Measurements from ENCODE around the gene PDE11A.
"Not testable (repeated sequence)": the region's sequence is repeated elsewhere in the genome, so short reads cannot be mapped to it uniquely, and the experiment has no call there.

Gene PDE11A

DNA sequence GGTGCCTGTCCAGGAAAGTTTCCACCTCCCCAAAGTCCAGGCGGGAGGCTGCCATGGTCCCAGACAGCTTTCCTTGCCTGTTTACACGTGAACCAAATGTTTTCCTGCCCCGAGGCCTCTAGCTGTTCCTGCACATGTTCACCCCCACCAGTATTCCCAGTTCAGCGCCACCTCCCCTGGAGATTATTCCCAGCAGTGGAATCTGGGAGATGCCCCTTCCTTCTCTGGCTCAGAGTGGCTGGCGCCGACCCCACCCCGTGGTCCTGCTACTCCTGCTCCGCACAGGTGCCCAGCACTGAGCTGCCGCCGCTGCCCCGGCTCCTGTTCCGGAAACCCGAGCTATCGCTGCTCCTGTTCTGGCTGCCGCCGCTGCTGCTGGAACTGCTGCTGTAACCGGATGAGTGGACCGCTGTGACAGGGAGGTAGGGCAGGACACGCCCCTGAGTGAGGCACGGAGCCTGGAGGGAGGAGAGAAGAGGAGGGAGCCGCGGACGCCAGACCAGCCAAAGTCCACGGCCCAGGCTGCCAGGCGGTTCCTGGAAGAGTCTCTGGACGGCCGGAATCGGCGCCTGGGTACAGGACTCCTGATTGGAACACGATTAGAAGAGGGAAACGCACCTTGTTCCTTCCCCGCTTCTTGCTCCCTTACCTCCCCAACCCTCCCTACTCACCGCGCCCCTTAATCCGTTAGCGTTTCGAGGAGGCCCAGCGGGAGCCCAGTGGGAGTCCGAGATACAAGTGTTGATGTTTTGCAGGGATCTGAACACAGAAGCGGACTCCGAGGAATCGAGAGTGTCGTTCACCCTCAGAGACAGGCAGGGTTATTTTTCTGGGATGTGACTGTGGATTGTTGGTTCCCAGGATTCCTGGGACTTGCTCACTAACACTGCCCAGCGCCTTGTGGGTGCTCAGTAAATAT lies at the start of gene PDE11A:
TSS of gene PDE11A (minus strand) at position 395 of the 919 bp plus-strand sequence. CDS start at position 55, 340 bp downstream.
- peak in 1 of 2 donors; percentile 44 for DNase-seq (ENCODE audit: extremely low read depth in 1 of 2, low read depth in 1 of 2)

DNA sequence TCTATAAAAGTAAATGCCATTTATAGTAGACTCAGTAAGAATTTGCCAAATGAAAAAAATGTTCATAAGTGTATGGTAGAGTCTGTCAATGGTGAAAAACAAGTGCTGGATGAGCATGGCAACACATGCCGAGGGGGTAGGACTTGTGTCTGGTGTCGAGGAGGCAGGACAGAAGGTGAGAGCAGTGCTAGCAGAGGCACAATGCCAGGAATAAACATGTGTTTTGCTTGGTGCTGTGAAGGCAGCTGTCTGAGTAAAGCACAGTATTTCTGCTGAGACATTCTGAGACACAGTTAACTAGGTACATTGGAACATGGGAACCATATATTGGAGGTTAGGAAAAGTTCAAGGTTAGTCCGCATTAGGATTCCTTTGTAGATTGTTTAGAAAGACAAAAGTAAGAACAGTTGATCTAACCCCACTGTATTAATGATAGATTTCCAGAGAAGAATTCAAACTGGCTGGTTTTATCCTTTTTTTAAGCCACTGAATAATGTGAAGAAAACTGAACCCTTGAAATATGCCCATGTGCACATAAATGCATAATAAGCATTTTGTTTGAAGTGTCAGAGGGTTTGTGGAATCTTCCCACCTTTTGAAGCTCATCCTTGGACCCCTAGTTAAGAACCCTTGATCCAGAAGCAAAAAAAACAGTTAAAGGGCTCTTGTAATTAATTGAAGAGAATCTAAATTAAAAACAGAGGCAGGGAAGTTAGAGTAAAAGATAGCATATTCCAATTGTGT lies 46.8 kb upstream of the PDE11A start:
- DNase-seq (ENCODE audit: extremely low read depth in 1 of 2, low read depth in 1 of 2): no peak

DNA sequence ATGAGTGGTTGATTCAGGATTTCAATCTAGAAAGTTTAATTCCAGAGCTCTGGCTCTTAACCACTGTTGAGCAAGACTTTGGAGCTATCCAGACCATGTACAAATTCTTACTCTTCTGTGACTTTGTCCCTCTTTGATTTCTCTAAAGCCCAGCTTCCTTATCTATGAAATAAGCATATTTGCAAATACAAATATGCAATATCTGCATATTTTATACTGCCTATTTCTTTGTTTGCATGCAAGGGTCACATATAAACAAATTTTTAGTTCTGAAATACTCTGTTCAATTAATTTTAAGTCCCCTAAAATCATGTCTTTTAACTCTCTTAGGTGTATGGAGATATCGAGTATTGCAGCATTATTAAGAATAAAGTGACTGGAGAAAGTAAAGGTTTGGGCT lies 45.1 kb upstream of the PDE11A start:
- DNase-seq (ENCODE audit: extremely low read depth in 1 of 2, low read depth in 1 of 2): no peak

DNA sequence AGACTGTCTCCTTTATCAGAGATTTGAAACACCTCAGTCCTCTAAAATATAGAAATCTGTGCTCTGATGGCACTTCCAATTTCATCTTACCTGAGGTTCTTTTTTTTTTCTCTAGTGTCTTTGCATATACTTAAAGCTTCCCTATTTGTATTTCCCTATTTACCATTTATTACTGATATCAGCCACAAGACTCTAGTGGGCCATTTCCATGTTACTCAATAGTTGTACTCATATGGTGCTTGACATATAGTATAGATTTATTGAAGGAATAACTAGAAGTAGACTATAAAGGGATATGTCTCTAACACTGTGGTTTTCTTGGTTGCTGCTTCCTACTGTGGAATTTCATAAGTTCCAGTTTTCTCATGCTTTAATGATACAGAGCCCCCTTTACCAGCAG lies 42.7 kb upstream of the PDE11A start:
- no peak for DNase-seq (ENCODE audit: extremely low read depth in 1 of 2, low read depth in 1 of 2)

DNA sequence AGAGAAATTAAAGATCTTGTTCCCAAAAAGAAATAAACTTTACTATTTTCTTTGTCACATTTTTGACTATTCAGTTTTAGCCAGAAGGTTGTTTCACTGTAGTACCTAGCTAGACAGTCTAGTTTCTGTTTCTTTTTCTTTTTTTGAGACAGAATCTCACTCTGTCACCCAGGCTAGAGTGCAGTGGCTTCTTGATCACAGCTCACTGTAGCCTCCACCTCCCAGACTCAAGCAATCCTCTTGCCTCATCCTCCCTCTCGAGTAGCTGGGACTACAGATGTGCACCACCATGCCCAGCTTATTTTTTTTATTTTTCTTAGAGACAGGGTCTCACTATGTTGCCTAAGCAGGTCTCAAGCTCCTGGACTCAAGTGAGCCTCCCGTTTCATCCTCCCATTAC lies 41.9 kb upstream of the PDE11A start:
- no peak for DNase-seq (ENCODE audit: extremely low read depth in 1 of 2, low read depth in 1 of 2)

DNA sequence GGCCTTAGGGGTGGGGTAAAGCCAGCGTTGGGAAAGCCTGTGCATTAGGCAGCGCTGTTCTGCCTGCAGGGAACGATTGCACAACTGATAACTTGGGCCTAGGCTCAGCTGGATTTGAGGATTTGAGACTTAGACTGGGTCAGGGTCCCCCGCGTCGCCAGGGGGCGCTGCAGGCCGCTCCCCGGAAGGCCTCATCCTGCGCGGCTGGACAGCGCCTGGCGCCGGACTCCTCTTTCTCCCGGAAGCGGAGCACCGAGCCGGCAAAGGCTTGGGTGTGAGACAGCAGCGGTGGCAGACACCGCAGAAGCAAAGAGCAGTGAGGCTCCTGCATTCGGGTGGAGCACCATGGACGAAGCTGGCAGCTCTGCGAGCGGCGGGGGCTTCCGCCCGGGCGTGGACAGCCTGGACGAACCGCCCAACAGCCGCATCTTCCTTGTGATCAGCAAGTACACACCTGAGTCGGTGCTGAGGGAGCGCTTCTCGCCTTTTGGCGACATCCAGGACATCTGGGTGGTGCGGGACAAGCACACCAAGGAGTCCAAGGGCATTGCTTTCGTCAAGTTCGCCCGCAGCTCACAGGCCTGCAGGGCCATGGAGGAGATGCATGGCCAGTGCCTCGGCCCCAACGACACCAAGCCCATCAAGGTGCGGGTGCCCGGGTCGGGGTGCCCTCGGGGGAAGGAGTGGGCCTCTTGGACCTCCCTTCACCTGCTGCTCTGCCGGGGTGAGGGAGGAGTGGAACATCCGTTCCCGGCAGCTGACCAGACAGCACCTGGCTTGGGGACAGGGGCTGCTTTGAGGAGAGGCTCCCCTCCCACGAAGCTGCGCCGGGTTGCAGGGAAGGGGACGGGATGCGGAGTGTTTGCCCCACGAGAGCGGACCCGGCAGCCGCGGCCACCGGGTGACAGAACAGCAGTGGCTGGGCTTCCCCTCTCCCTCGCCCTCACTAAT lies 39.9 kb upstream of the PDE11A start, which contains the start of gene RBM45:
TSS of gene RBM45 (plus strand) at position 236 of the 951 bp plus-strand sequence. CDS start at position 346, 110 bp downstream.
- peak; percentile 75 to 79 for DNase-seq (ENCODE audit: extremely low read depth in 1 of 2, low read depth in 1 of 2)

DNA sequence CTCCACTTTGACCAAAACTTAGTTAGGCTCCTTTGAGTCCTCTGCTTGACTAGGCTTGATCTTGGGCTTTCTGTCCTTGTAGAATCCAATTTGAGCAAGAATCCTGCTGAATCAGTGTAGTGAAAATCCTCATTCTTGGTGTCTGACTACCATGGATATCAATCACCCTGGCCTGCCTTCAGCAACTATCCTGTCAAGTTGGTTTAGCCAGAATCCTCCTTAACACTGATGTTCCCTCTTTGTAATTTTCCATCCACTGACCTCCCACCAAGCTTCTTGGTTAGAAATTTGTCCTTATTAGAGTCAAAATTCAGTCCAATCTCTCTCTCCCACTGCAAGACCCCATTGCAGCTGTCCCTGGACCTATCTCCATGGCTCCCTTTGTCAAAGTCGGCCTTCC lies 39.2 kb upstream of the PDE11A start:
- no peak for DNase-seq (ENCODE audit: extremely low read depth in 1 of 2, low read depth in 1 of 2)

DNA sequence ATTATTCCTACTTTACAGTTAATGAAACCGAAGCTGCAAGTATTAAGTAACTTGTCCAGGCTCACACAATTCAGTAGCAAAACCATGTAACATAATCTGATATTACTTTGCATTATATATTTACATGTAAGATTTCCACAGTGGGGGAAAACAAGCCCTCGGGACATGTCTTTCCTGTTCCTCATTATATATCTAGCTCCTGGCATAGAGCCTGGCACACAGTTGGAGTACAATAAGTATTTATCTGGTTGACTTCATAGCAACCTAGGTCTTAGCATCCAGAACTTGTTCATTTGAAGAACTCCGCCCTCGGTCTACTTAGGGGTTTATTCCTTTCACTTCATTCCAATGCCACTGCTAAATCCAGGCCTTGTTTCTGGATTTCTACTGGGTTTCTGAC lies 38.1 kb upstream of the PDE11A start:
- DNase-seq (ENCODE audit: extremely low read depth in 1 of 2, low read depth in 1 of 2): no peak

DNA sequence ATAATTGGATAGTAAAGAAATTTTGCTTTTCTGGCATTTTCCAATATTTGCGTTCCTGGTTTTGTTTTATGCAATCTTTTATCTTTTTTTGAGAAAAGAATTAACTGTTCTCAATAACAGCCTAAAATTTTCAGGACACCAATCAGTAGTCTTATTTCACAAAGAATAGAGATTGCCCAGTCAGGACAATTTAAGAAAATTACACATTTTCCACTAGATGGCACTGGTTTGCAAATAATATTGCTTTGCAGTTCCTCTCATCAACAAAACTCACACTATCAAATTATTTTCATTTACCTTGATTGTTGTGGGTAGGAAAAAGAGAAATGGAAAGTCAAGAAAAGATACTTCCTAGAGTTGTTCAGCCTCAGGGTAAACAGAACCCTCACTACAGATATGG lies 37.2 kb upstream of the PDE11A start:
- DNase-seq (ENCODE audit: extremely low read depth in 1 of 2, low read depth in 1 of 2): no peak

DNA sequence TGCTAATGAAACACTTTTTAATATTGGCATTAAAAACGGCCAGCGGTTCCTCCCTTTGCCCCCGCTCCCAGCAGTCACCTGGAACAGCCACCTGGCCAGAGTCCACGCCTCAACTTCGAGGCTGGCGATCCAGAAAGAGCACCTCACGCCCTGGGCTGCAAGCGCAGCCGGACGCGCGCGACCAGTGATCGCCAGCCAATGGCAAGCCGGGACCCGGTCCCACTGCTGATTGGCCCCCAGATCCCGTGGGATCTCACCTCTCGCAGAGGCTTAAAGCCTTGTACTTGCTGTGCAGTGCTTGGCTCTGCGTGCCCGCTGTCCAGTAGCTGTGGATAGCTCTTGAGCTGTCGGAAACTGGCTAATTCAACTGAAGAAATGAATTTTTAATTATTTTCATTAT lies 35.6 kb upstream of the PDE11A start:
- DNase-seq (ENCODE audit: extremely low read depth in 1 of 2, low read depth in 1 of 2): no peak

DNA sequence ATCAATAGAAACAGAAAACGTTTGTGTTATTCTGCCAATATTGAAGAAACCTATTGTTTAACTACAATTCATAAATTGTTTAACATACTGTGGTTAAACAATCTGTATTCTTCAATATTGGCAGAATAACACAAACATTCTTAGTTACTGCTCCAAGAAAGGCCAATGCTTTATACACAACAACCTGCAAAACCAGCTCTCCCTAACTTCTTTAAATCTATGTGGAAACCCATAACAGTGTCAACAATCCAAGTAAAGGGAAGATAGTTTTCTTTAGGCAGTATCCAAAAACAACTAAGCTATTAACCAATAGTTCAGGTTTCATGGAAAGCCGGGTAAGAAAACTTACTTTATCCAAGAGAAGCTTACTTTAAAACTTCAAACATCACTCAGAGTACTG lies 33.5 kb upstream of the PDE11A start:
- no peak for DNase-seq (ENCODE audit: extremely low read depth in 1 of 2, low read depth in 1 of 2)

DNA sequence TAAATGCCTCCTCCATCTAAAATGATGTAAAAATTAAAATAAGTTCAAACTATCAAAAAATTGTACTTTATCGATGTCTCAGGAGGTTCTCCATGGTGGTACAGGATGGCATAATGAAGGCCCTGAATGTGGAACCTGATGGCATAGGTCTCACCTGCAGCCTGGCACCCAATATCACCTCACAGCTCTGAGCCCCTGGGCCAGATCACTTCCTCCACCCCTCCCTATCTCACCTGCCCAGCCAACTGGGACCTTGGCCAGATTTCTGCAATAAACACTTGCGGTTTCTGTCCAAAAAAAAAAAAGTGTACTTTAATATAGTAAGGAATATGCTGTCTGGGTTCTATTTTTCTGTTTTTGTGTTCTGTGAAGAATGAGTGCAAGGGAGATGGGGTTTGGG lies 33.0 kb upstream of the PDE11A start:
- DNase-seq (ENCODE audit: extremely low read depth in 1 of 2, low read depth in 1 of 2): no peak

DNA sequence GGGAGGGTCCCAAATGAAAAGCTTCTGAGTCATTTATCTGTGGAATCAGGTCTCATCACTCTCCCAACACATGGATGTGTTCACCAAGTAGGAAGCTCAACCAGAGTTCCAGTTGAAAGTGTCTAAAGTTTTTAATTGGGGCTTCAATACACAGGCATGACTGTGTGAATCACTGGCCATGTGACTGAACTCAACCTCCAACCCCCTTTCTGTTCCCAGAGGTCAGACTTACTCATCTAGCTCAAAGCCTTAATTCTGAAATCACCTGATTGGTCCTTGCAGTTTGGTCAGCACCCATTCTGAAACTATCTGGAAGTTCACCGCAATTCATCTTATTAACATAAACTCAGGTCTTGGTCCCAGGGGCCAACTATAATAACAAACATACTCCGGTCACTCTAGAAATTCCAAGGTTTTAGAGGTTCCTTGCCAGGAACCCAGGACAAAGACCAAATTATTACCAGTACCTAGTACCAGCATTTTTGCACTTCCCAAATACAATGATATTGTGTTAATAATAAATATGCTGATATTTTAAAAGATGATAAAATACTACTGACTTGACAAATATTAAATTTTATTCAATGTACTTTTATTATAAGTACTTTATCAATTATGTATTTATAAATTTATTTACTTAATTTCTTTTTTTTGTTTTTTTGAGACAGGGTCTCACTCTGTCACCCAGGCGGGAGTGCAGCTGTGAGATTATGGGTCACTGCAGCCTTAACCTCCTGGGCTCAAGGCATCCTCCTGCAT lies 28.9 kb upstream of the PDE11A start:
- DNase-seq (ENCODE audit: extremely low read depth in 1 of 2, low read depth in 1 of 2): no peak

DNA sequence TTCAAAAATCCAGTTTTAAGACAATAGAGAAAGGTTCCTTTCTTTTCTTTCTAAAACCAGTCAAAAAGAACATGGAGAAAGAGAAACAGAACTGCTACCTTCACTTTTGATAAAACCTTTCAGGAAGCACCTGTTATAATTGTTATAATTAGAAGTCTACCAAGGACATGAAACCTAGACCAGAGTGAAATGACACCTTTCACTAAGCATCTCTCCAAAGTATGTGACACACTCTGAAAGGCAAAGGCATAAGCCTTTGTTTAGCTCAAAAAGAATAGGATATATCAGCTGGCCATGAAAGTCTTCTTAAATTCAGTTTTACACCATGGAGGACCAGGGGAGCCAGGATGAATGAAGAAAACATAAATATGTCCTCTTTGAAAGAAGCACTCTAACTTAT lies 20.9 kb upstream of the PDE11A start:
- DNase-seq (ENCODE audit: extremely low read depth in 1 of 2, low read depth in 1 of 2): no peak

DNA sequence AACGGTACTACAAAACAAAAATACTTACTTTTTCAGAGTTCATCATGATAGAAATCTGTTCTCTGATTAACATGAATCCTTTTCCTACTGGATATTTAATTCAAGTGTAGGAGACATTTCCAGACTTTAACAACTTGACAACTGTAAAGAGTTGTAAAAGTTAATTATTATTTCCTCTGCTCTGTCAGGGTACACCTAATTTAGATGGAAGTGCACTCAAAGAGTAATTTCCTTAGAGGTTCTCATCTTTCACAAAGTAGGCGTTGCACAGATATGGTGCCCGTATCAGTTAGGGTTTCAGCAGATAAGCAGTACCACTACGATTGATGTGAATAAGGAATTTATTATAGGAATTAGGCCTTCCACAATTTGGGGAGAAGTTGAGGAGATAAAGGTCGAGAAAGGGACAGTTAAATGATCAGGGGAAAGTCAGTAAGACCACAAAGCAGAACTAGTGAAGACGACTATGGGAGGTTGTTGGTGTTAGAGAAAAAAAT lies 16.2 kb upstream of the PDE11A start:
- DNase-seq (ENCODE audit: extremely low read depth in 1 of 2, low read depth in 1 of 2): no peak

DNA sequence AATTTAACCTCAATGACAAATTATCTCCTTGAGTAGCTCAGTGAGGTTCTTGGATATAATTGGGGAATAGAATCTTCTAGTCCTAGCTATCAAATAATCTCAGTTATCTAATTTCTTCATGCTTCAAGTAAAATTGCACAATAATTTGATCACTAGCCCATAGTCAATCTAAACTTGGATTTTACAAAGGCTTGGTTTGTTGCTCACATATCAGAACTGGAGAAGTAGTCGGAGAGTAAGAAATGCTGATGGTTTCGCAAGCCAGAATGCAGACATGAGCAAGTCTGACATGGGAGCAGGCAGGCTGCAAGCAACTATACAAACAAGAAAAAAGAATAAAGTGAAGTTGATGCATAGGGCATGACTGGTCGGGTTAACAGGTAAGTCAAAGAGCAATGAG lies 11.7 kb upstream of the PDE11A start:
- no peak for DNase-seq (ENCODE audit: extremely low read depth in 1 of 2, low read depth in 1 of 2)

DNA sequence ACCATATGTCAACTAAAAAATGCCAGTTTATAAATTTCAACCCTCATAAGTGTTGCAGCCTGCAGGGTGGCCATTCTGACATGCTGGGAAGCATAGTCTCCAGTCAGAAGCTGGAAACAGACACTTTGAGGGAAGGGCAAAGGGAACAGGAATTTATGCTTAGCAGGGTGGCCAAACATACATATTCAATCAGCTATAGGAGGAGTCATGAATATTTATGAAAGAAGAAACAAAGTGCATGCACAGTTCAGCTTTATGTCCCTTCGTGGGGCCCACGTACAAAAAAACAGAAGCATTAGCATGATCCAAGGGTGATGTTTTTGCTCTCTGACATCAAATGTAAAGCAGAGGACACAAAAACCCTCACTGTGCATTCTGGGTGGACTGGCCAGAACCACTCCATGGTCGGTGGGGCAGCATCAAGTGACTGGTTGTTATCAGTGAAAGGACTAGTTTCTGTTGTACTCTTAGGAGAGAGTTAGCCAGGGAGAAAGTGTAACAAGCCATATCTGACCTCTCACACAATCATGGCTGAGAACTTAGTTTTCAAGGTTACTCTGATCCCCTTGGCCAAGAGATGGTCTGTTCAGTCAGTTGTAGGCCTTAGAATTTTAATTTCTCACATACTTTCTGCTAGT lies 9.9 kb upstream of the PDE11A start:
- no peak for DNase-seq (ENCODE audit: extremely low read depth in 1 of 2, low read depth in 1 of 2)

DNA sequence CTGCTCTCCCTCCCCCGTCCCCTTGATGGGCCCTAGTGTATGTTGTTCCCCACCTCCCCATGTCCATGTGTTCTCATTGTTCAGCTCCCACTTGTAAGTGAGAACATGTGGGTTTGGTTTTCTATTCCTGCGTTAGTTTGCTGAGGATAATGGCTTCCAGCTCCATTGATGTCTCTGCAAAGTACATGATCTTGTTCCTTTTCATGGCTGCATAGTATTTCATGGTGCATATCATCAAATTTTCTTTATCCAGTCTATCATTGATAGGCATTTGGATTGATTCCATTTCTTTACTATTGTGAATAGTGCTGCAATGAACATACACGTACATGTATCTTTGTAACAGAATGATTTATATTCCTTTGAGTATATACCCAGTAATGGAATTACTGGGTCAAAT lies 6.7 kb upstream of the PDE11A start:
- DNase-seq (ENCODE audit: extremely low read depth in 1 of 2, low read depth in 1 of 2): not testable (repeated sequence)

DNA sequence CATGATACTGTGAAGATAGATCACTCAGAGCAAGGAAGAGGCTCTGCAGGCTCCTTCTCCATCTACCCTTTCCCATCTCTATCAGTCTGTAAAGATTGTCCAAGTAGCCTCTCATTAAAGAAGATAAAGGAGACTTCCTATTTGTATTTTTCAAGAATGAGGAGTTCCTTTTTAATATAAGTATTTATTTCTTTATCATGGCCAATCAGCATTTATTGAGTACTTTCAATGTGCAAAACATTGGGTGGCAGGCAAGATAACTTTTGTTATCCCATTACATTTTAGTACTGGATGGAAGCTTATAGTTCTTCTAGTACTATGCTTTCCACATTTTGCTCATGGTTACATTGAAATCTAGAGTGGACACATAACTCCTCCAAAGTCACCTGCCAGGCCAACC lies 3.6 kb upstream of the PDE11A start:
- no peak for DNase-seq (ENCODE audit: extremely low read depth in 1 of 2, low read depth in 1 of 2)

DNA sequence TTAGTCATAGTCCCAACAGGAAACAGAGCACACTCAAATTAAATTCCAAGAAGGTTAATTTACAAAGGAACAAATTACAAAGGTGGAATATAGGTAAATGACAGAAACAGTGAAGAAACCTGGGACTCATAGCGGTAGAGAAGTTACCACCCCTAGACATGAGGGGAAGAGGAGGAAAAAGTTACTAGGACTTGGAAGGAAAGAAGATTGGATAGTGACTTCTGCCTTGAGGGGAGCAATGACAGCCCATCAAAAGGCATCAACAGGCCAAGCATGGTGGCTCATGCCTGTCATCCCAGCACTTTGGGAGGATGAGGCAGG lies 2.4 kb upstream of the PDE11A start:
- DNase-seq (ENCODE audit: extremely low read depth in 1 of 2, low read depth in 1 of 2): no peak

All from stimulated activated CD8-positive, alpha-beta memory T cell treated with anti-CD3 and anti-CD28 coated beads, Interleukin-7, amount 100 ng/mL, for 48 hours (primary cell).